Activated T-helper 17 cell treated with anti-CD3 and anti-CD28 coated beads, Interleukin-2, amount 50 U/mL, for 72 hours (primary cell): Measurements from ENCODE around the gene HADHB. TPM values are rescaled to one million over a fixed set of nuclear protein-coding genes. Genes with fewer than 3 reads are reported as not detected.
A peak's percentile ranks its signal among the peaks of the same experiment; 100 is the strongest.
"Not testable (repeated sequence)": the region's sequence is repeated elsewhere in the genome, so short reads cannot be mapped to it uniquely, and the experiment has no call there.

ENCODE experiments used
- ATAC-seq: fragments of 150-1000 bp; cut with Tn5 transposase; replicated peaks from 2 replicates; pipeline ENCODE4 v1.10.0; 2021; ENCODE audit warnings: mild to moderate bottlenecking, moderate library complexity
- H3K27ac Mint-ChIP-seq: one replicate; pipeline ENCODE4 v1.8.0; 2022; ENCODE audit warnings: mixed read lengths
- H3K27me3 Mint-ChIP-seq: one replicate; pipeline ENCODE4 v1.8.0; 2022; ENCODE audit warnings: mixed read lengths
- H3K36me3 Mint-ChIP-seq: one replicate; pipeline ENCODE4 v1.8.0; 2022; ENCODE audit warnings: low read depth, mild to moderate bottlenecking, mixed read lengths
- H3K4me1 Mint-ChIP-seq: one replicate; pipeline ENCODE4 v1.8.0; 2022; ENCODE audit warnings: mixed read lengths
- H3K4me3 Mint-ChIP-seq: one replicate; pipeline ENCODE4 v1.8.0; 2022; ENCODE audit warnings: mild to moderate bottlenecking, mixed read lengths
- H3K9me3 Mint-ChIP-seq: one replicate; pipeline ENCODE4 v1.8.0; 2022; ENCODE audit warnings: mixed read lengths
- total RNA-seq, 2 donors: library from RNA; stranded (reverse); gene quantifications; one replicate each; pipeline ENCODE4 v1.2.3, GENCODE V29; 2022

HADHB gene
- total RNA-seq, 2 donors from 2014 or later: 86.2 to 87.0 TPM

- no peak overlapping the region for H3K4me3 Mint-ChIP-seq
- H3K27me3 Mint-ChIP-seq: no peaks in the 10 kb centered on the region
- peaks cover 96% of the 10 kb centered on the region for H3K36me3 Mint-ChIP-seq
- no peaks in the 10 kb centered on the region for H3K4me1 Mint-ChIP-seq
- H3K27ac Mint-ChIP-seq: no peak overlapping the region
- no peaks in the 10 kb centered on the region for H3K9me3 Mint-ChIP-seq
- ATAC-seq: no peak
These were observed 13.9 kb upstream of the HADHB start for GRCh38 chr2:26230806-26231205.

DNA sequence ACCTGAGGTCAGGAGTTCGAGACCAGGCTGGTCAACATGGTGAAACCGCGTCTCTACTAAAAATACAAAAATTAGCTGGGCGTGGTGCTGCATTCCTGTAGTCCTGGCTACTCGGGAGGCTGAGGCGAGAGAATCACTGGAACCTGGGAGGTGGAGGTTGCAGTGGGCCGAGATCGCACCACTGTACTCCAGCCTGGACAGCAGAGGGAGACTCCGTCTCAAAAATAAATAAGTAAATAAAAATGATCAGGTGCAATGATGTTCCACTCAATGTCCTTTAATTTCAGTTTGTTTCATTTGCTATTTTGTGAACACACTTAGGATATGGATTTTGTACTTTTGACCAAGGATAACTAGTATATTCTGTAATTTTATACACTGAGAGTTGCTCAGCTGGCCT lies 9.7 kb upstream of the HADHB start:
- no peak for ATAC-seq
- Mint-ChIP-seq H3K4me1 (peaks cover 1% of the 10 kb centered on the region), H3K4me3 (no peak overlapping the region), H3K9me3 (no peaks in the 10 kb centered on the region), H3K27me3 (no peaks in the 10 kb centered on the region), H3K36me3 (peaks cover 90% of the 10 kb centered on the region), H3K27ac (no peak overlapping the region)

DNA sequence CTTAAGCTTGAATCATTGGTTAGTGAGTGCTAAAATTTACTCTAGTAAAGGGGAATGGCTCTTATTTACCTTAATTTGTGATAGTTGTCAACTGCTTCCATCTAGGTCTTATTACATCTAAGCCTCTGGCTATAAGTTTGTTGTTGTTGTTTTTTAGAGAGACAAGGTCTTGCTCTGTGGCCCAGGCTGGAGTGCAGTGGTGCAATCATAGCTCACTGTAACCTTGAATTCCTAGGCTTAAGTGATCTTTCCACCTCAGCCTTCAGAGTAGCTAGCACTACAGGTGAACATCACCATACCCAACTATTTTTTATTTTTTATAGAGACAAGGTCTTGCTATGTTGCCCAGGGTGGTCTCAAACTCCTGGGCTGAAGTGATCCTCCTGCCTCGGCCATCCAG lies 6.9 kb upstream of the HADHB start:
- peaks cover 16% of the 10 kb centered on the region for H3K4me1 Mint-ChIP-seq
- H3K27me3 Mint-ChIP-seq: no peaks in the 10 kb centered on the region
- H3K36me3 Mint-ChIP-seq: peaks cover 69% of the 10 kb centered on the region
- no peak for ATAC-seq
- H3K27ac Mint-ChIP-seq: no peak overlapping the region
- H3K4me3 Mint-ChIP-seq: no peak overlapping the region
- H3K9me3 Mint-ChIP-seq: no peaks in the 10 kb centered on the region

GRCh38 chr2:26238311-26238958 lies 6.3 kb upstream of the HADHB start:
- Mint-ChIP-seq H3K27ac (no peak overlapping the region), H3K9me3 (no peaks in the 10 kb centered on the region), H3K36me3 (peaks cover 70% of the 10 kb centered on the region), H3K4me1 (peaks cover 21% of the 10 kb centered on the region), H3K27me3 (no peaks in the 10 kb centered on the region), H3K4me3 (no peak overlapping the region)
- ATAC-seq: no peak

DNA sequence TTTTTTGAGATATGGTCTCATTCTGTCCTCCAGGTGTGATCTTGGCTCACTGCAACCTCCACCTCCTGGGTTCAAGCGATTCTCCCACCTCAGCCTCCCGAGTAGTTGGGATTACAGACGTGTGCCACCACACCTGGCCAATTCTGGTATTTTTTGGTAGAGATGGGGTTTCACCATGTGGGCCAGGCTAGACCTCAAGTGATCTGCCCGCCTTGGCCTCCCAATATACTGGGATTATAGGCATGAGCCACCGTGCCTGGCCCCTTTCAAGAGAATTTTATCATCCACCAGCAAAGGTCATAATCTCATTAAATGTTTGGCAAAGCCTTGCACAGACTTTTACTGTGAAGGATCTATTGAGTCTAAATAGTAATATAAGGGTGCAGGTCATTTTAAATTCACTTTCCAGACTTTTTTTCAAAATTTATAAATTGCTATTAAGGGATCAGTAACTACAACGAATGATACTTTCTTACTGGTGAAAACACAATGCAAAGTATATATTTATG lies 2.8 kb upstream of the HADHB start:
- Mint-ChIP-seq H3K27me3 (no peaks in the 10 kb centered on the region), H3K36me3 (peaks cover 53% of the 10 kb centered on the region), H3K27ac (no peak overlapping the region), H3K4me1 (peaks cover 26% of the 10 kb centered on the region), H3K9me3 (no peaks in the 10 kb centered on the region), H3K4me3 (peak overlapping the region; percentile 99)
- ATAC-seq: no peak

GRCh38 chr2:26243470-26244308 lies 1.1 kb upstream of the HADHB start:
- no peaks in the 10 kb centered on the region for H3K27me3 Mint-ChIP-seq
- peak overlapping the region; percentile 99 for H3K4me3 Mint-ChIP-seq
- peaks cover 37% of the 10 kb centered on the region for H3K36me3 Mint-ChIP-seq
- ATAC-seq: no peak
- peaks cover 29% of the 10 kb centered on the region for H3K4me1 Mint-ChIP-seq
- no peaks in the 10 kb centered on the region for H3K9me3 Mint-ChIP-seq
- peak overlapping the region; percentile 98 for H3K27ac Mint-ChIP-seq

DNA sequence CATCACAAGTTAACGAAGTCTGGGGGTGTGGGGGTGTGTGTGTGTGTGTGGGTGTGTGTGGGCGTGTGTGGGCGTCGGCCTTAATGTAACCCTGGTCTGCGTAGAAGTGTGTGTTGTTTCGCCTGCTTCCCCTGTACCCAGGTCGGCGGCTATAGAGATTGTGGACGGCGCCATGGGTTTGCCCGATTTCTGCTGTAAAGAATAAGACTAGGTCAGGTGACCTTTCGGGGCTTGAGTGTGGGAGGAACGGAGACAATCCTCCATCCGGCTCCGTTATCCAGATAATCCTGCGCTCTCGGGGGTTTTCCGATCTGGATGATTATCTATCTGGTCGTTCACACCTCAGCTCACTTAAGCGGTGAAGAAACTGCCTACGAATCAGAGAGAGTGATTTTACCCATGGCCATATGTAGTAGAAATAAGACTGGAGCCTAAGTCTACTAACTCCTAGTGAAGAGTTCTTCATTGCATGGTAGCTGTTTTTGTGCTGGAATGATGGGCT lies 543 bp downstream of the HADHB start:
- peaks cover 26% of the 10 kb centered on the region for H3K4me1 Mint-ChIP-seq
- peaks cover 26% of the 10 kb centered on the region for H3K36me3 Mint-ChIP-seq
- no peaks in the 10 kb centered on the region for H3K9me3 Mint-ChIP-seq
- ATAC-seq: peak; percentile 42
- no peaks in the 10 kb centered on the region for H3K27me3 Mint-ChIP-seq
- peak overlapping the region; percentile 98 for H3K27ac Mint-ChIP-seq
- peak overlapping the region; percentile 99 for H3K4me3 Mint-ChIP-seq

DNA sequence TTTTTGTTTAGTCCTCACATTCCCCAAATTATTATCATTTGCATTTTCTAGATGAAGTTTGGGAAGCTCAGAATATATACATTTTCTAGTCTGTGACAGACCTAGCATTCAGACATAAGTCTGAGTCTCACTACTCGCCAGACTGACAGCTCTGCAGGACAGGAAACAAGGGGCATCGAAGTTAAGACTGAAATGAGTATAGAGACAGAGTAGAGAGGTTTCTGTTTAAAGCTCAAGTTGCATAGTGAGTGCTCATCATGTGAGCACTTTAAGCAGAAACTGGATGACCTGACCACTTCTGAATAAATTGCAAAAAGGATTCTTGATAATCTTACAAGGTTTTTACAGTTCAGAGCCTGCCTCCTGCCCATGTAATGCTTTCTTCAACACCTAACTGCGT lies 1.1 kb downstream of the HADHB start:
- H3K4me3 Mint-ChIP-seq: peak overlapping the region; percentile 99
- peak overlapping the region; percentile 98 for H3K27ac Mint-ChIP-seq
- H3K36me3 Mint-ChIP-seq: peaks cover 26% of the 10 kb centered on the region
- peak; percentile 53 for ATAC-seq
- H3K27me3 Mint-ChIP-seq: no peaks in the 10 kb centered on the region
- no peaks in the 10 kb centered on the region for H3K9me3 Mint-ChIP-seq
- H3K4me1 Mint-ChIP-seq: peaks cover 21% of the 10 kb centered on the region

GRCh38 chr2:26246818-26247217 lies 2.1 kb downstream of the HADHB start:
- Mint-ChIP-seq H3K4me1 (peaks cover 20% of the 10 kb centered on the region), H3K27me3 (no peaks in the 10 kb centered on the region), H3K9me3 (no peaks in the 10 kb centered on the region), H3K27ac (peak overlapping the region; percentile 20), H3K4me3 (peak overlapping the region; percentile 99), H3K36me3 (peaks cover 29% of the 10 kb centered on the region)
- ATAC-seq: no peak

GRCh38 chr2:26249625-26250024 lies 4.9 kb downstream of the HADHB start:
- ATAC-seq: no peak
- H3K9me3 Mint-ChIP-seq: no peaks in the 10 kb centered on the region
- H3K4me1 Mint-ChIP-seq: peaks cover 16% of the 10 kb centered on the region
- no peak overlapping the region for H3K4me3 Mint-ChIP-seq
- peaks cover 26% of the 10 kb centered on the region for H3K36me3 Mint-ChIP-seq
- H3K27ac Mint-ChIP-seq: no peak overlapping the region
- no peaks in the 10 kb centered on the region for H3K27me3 Mint-ChIP-seq

- peaks cover 11% of the 10 kb centered on the region for H3K4me1 Mint-ChIP-seq
- no peak overlapping the region for H3K27ac Mint-ChIP-seq
- H3K36me3 Mint-ChIP-seq: peaks cover 34% of the 10 kb centered on the region
- ATAC-seq: no peak
- H3K4me3 Mint-ChIP-seq: no peak overlapping the region
- H3K9me3 Mint-ChIP-seq: no peaks in the 10 kb centered on the region
- no peaks in the 10 kb centered on the region for H3K27me3 Mint-ChIP-seq
These were observed 7.2 kb downstream of the HADHB start for GRCh38 chr2:26251893-26252292.

GRCh38 chr2:26255759-26256384 lies 11.1 kb downstream of the HADHB start:
- Mint-ChIP-seq H3K4me3 (no peak overlapping the region), H3K4me1 (peaks cover 7% of the 10 kb centered on the region), H3K27ac (no peak overlapping the region), H3K27me3 (no peaks in the 10 kb centered on the region), H3K36me3 (peaks cover 70% of the 10 kb centered on the region), H3K9me3 (no peaks in the 10 kb centered on the region)
- ATAC-seq: no peak

DNA sequence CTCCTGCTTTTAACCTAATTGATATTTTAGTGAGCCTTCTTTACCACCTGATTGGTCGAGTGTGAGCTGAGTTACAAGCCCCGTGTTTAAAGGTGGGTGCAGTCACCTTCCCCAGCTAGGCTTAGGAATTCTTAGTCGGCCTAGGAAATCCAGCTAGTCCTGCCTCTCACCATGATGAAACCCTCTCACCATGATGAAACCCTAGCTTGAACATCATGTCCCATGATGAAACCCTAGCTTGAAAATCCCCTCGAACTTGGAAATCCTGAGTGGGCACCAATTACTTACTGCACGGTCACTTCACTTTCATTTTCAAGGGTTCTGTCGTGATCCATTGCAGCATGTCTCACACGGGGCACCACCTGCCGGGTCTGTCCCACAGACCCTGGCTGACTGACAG lies 14.1 kb downstream of the HADHB start:
- H3K36me3 Mint-ChIP-seq: peaks cover 87% of the 10 kb centered on the region
- H3K4me1 Mint-ChIP-seq, ATAC-seq, H3K4me3 Mint-ChIP-seq, H3K9me3 Mint-ChIP-seq, H3K27me3 Mint-ChIP-seq, H3K27ac Mint-ChIP-seq: not testable (repeated sequence)

GRCh38 chr2:26268213-26268612 lies 23.5 kb downstream of the HADHB start:
- peaks cover 65% of the 10 kb centered on the region for H3K36me3 Mint-ChIP-seq
- no peak for ATAC-seq
- H3K27me3 Mint-ChIP-seq: no peaks in the 10 kb centered on the region
- H3K4me1 Mint-ChIP-seq: peaks cover 11% of the 10 kb centered on the region
- no peak overlapping the region for H3K4me3 Mint-ChIP-seq
- H3K9me3 Mint-ChIP-seq: no peaks in the 10 kb centered on the region
- no peak overlapping the region for H3K27ac Mint-ChIP-seq
